ENCODE data around the gene MPG.

The MPG gene

GRCh38 chr16:74051-74746, 3.8 kb upstream of the MPG start:
- no peak for TF ChIP-seq CTCF (IDR thresholded peaks at IDR 0.05; ENCODE audit: low read depth, low read length, missing control alignments)
- H3K4me3 ChIP-seq (replicated peaks; ENCODE audit: low read depth, low read length): no peak overlapping the region
- no peak for DNase-seq (ENCODE audit: extremely low read depth, low read depth)

- DNase-seq (ENCODE audit: extremely low read depth, low read depth): no peak
- no peak for TF ChIP-seq CTCF (IDR thresholded peaks at IDR 0.05; ENCODE audit: low read depth, low read length, missing control alignments)
- H3K4me3 ChIP-seq (replicated peaks; ENCODE audit: low read depth, low read length): no peak overlapping the region
Observed at GRCh38 chr16:74747-75334, 3.2 kb upstream of the MPG start.

GRCh38 chr16:75580-76501, 2.2 kb upstream of the MPG start:
- DNase-seq (ENCODE audit: extremely low read depth, low read depth): no peak
- peak overlapping the region; percentile 79 for H3K4me3 ChIP-seq (replicated peaks; ENCODE audit: low read depth, low read length)
- TF ChIP-seq CTCF (IDR thresholded peaks at IDR 0.05; ENCODE audit: low read depth, low read length, missing control alignments): peak; percentile 43

GRCh38 chr16:76535-77272, 1.3 kb upstream of the MPG start:
- DNase-seq (ENCODE audit: extremely low read depth, low read depth): no peak
- H3K4me3 ChIP-seq (replicated peaks; ENCODE audit: low read depth, low read length): peak overlapping the region; percentile 79
- no peak for TF ChIP-seq CTCF (IDR thresholded peaks at IDR 0.05; ENCODE audit: low read depth, low read length, missing control alignments)

GRCh38 chr16:77273-77806, 685 bp upstream of the MPG start:
- DNase-seq (ENCODE audit: extremely low read depth, low read depth): no peak
- TF ChIP-seq CTCF (IDR thresholded peaks at IDR 0.05; ENCODE audit: low read depth, low read length, missing control alignments): no peak
- peak overlapping the region; percentile 79 for H3K4me3 ChIP-seq (replicated peaks; ENCODE audit: low read depth, low read length)

Data from HFF-Myc (cell line).